Stimulated activated memory B cell treated with anti-CD40 and anti-IgM and Interleukin-4, amounts not matched to agents 10 μg/mL and 1 μg/mL and 100 μg/mL, for 72 hours (primary cell): ENCODE measurements around the gene DCLRE1B.

Experiments used
- ATAC-seq: fragments of 150-1000 bp; cut with Tn5 transposase; 2 replicates; pipeline ENCODE4 v1.10.0; 2021
- H3K27ac Mint-ChIP-seq: one replicate; pipeline ENCODE4 v1.8.0; 2022; ENCODE audit warnings: mild to moderate bottlenecking, mixed read lengths
- H3K27me3 Mint-ChIP-seq: one replicate; pipeline ENCODE4 v1.8.0; 2022; ENCODE audit warnings: mixed read lengths
- H3K36me3 Mint-ChIP-seq: one replicate; pipeline ENCODE4 v1.8.0; 2022; ENCODE audit warnings: mixed read lengths
- H3K4me1 Mint-ChIP-seq: one replicate; pipeline ENCODE4 v1.8.0; 2022; ENCODE audit warnings: mixed read lengths
- H3K4me3 Mint-ChIP-seq: one replicate; pipeline ENCODE4 v1.8.0; 2022; ENCODE audit warnings: mild to moderate bottlenecking, moderate library complexity, mixed read lengths
- H3K9me3 Mint-ChIP-seq: one replicate; pipeline ENCODE4 v1.8.0; 2022; ENCODE audit warnings: mixed read lengths

DCLRE1B gene

DNA sequence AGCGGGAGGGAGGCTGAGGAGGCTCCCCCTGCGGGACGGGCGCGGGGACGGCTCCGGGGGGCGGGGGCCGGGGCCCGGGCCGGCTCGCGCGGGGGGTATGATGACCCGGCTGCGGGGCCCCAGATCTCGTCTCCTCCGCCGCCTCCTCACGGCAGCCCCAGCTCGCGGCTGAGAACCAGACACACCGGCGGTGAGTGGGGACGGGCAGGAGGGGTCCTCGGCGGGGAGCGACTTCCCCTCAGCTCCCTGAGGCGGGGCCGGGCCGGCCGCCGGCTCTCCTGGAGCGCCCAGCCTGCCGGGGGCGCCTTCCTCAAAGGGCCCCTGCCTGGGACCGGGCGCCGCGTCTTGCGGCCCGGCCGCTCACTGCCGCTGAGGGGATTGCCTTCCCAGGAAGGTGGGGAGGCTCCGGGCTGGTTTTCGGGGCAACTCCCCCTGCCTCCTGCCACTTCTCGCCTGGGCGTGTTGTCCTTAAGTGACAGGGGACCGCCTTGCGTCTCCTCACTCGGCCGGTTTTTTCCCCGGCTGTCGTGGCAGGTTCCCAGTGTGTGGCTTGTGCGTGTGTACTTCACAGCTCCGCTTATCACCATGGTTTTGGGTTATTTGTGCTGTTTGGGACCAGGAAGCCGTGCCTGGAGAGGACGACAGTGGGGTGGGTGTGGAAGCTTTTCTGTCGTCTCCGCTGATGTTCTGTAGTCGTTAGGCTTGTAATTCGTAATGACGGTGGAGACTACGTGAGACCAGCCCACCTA, 24.8 kb downstream of the DCLRE1B start:
- Mint-ChIP-seq H3K27ac (peak overlapping the region; percentile 94), H3K36me3 (peaks cover 11% of the 10 kb centered on the region), H3K4me1 (peaks cover 55% of the 10 kb centered on the region), H3K27me3 (no peaks in the 10 kb centered on the region), H3K9me3 (no peaks in the 10 kb centered on the region), H3K4me3 (peak overlapping the region; percentile 88)
- ATAC-seq, result peak; percentile 78

GRCh38 chr1:113930499-113931161, 25.5 kb downstream of the DCLRE1B start:
- ATAC-seq, result peak; percentile 20
- H3K4me1 Mint-ChIP-seq, result peaks cover 55% of the 10 kb centered on the region
- no peaks in the 10 kb centered on the region for H3K27me3 Mint-ChIP-seq
- peaks cover 11% of the 10 kb centered on the region for H3K36me3 Mint-ChIP-seq
- peak overlapping the region; percentile 94 for H3K27ac Mint-ChIP-seq
- peak overlapping the region; percentile 88 for H3K4me3 Mint-ChIP-seq
- no peaks in the 10 kb centered on the region for H3K9me3 Mint-ChIP-seq

DNA sequence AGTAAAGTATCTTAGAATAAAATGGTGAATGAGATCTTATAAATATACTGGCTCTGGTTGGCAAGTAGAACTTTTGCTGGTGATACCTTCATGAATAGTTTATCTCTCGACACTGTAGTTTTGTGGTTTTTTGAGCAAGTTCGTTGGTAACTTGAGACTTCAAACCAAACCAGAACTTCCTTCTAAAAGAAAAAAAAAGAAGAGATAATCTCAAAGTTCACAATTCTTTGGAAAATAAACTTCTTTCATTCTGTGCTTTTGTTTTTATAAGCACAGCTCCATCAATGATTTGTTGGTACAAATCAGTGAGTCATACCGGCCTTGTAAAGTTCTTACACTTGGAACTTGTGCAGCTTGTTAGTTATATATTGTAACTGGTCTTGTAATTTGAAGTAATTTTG, 26.3 kb downstream of the DCLRE1B start:
- Mint-ChIP-seq H3K9me3 (no peaks in the 10 kb centered on the region), H3K36me3 (peaks cover 11% of the 10 kb centered on the region), H3K27me3 (no peaks in the 10 kb centered on the region), H3K4me1 (peaks cover 55% of the 10 kb centered on the region), H3K27ac (peak overlapping the region; percentile 94), H3K4me3 (peak overlapping the region; percentile 88)
- ATAC-seq, result no peak

DNA sequence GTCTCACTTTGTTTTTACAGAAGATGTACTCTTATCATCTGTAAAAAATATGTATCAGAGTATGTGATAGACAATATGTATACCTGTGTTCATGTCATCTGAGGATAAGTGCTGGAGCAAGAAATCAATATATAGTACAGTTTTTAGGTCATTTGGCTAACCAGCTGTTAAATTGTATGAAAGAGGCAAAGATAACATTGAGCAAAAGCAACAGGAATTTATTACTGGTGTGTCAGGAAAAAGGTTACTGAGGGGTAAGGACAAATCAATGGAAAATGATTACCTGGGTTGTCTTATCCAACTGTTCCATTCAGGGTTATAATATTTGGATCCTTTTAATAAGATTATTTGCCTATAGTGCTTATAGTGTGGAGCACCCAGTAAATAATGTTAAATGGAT, 28.9 kb downstream of the DCLRE1B start:
- peaks cover 11% of the 10 kb centered on the region for H3K36me3 Mint-ChIP-seq
- no peak overlapping the region for H3K27ac Mint-ChIP-seq
- H3K4me3 Mint-ChIP-seq, result no peak overlapping the region
- no peaks in the 10 kb centered on the region for H3K27me3 Mint-ChIP-seq
- ATAC-seq, result no peak
- H3K4me1 Mint-ChIP-seq, result peaks cover 63% of the 10 kb centered on the region
- H3K9me3 Mint-ChIP-seq, result no peaks in the 10 kb centered on the region

- no peaks in the 10 kb centered on the region for H3K27me3 Mint-ChIP-seq
- ATAC-seq, result no peak
- no peaks in the 10 kb centered on the region for H3K9me3 Mint-ChIP-seq
- peaks cover 11% of the 10 kb centered on the region for H3K36me3 Mint-ChIP-seq
- no peak overlapping the region for H3K27ac Mint-ChIP-seq
- no peak overlapping the region for H3K4me3 Mint-ChIP-seq
- peaks cover 68% of the 10 kb centered on the region for H3K4me1 Mint-ChIP-seq
Measured at GRCh38 chr1:113934511-113935055, 29.5 kb downstream of the DCLRE1B start.

DNA sequence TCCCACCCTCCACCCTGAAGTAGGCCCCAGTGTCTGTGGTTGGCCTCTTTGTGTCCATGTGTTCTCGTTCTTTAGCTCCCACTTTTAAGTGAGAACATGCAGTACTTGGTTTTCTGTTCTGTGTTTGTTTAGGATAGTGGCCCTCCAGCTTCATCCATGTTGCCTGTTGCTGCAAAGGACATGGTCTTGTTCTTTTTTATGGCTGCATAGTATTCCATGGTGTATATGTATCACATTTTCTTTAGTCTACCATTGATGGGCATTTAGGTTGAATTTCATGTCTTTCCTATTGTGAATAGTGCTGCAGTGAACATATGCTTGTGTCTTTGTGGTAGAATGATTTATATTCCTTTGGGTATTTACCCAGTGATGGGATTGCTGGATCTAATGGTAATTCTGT, 30.1 kb downstream of the DCLRE1B start:
- H3K27ac Mint-ChIP-seq, result no peak overlapping the region

GRCh38 chr1:113935970-113936369, 30.8 kb downstream of the DCLRE1B start:
- no peaks in the 10 kb centered on the region for H3K9me3 Mint-ChIP-seq
- H3K4me1 Mint-ChIP-seq, result peaks cover 73% of the 10 kb centered on the region
- H3K27me3 Mint-ChIP-seq, result no peaks in the 10 kb centered on the region
- H3K27ac Mint-ChIP-seq, result no peak overlapping the region
- H3K36me3 Mint-ChIP-seq, result peaks cover 19% of the 10 kb centered on the region
- H3K4me3 Mint-ChIP-seq, result no peak overlapping the region
- ATAC-seq, result no peak

More for the DNA sequence above, 30.1 kb downstream of the DCLRE1B start:
- H3K4me1 Mint-ChIP-seq, result peaks cover 73% of the 10 kb centered on the region
- H3K9me3 Mint-ChIP-seq, result no peaks in the 10 kb centered on the region
- peaks cover 11% of the 10 kb centered on the region for H3K36me3 Mint-ChIP-seq
- H3K27me3 Mint-ChIP-seq, result no peaks in the 10 kb centered on the region
- no peak for ATAC-seq
- H3K4me3 Mint-ChIP-seq, result no peak overlapping the region

GRCh38 chr1:113937146-113937545, 32.0 kb downstream of the DCLRE1B start:
- H3K4me1 Mint-ChIP-seq, result peaks cover 63% of the 10 kb centered on the region
- no peaks in the 10 kb centered on the region for H3K27me3 Mint-ChIP-seq
- H3K9me3 Mint-ChIP-seq, result no peaks in the 10 kb centered on the region
- H3K27ac Mint-ChIP-seq, result peak overlapping the region; percentile 41
- ATAC-seq, result no peak
- no peak overlapping the region for H3K4me3 Mint-ChIP-seq
- peaks cover 19% of the 10 kb centered on the region for H3K36me3 Mint-ChIP-seq

DNA sequence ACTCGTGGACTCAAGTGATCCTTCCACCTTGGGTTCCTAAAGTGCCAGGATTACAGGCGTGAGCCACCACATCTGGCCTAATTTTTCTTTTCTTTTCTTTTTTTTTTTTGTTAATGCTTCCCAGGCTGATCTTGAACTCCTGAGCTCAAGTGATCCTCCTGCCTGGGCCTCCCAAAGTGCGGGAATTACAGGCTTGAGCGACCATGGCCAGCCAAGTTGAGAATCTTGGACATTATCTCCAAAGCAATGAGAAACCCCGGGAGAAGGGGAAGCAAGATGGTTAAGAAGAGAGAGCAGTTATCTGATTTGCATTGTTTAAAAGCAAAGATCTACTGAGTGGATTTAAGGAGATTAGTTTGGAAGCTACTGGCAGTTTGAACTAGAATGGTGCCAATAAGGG, 33.1 kb downstream of the DCLRE1B start:
- Mint-ChIP-seq H3K9me3 (peaks cover 2% of the 10 kb centered on the region), H3K4me1 (peaks cover 56% of the 10 kb centered on the region), H3K27me3 (no peaks in the 10 kb centered on the region), H3K4me3 (no peak overlapping the region), H3K36me3 (peaks cover 18% of the 10 kb centered on the region), H3K27ac (peak overlapping the region; percentile 41)
- ATAC-seq, result no peak

GRCh38 chr1:113940365-113941244, 35.5 kb downstream of the DCLRE1B start:
- H3K27me3 Mint-ChIP-seq, result no peaks in the 10 kb centered on the region
- peak; percentile 70 for ATAC-seq
- H3K27ac Mint-ChIP-seq, result peak overlapping the region; percentile 41
- H3K36me3 Mint-ChIP-seq, result peaks cover 28% of the 10 kb centered on the region
- H3K9me3 Mint-ChIP-seq, result peaks cover 8% of the 10 kb centered on the region
- peaks cover 57% of the 10 kb centered on the region for H3K4me1 Mint-ChIP-seq
- no peak overlapping the region for H3K4me3 Mint-ChIP-seq

- H3K4me1 Mint-ChIP-seq, result peaks cover 63% of the 10 kb centered on the region
- H3K36me3 Mint-ChIP-seq, result peaks cover 29% of the 10 kb centered on the region
- H3K9me3 Mint-ChIP-seq, result peaks cover 8% of the 10 kb centered on the region
- H3K27ac Mint-ChIP-seq, result no peak overlapping the region
- no peaks in the 10 kb centered on the region for H3K27me3 Mint-ChIP-seq
- no peak overlapping the region for H3K4me3 Mint-ChIP-seq
- no peak for ATAC-seq
Measured at GRCh38 chr1:113941245-113941559, 36.1 kb downstream of the DCLRE1B start.

DNA sequence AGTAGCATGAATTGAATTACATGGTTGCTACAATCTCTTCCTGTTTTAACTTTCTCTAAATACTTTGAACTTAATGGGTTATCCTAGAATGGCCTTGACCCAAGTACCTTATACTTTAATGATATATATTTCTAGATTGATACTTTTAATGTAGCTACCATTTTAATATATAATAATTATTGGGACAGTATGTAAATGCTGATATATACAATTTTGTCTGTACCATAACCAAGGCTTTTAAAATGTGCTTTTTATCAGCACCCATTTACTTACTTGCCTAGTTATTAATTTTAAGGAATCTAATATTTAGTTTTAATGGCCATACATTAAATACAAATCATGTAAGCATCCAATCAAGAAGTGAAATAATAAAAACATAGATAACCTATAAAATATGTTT, 37.4 kb downstream of the DCLRE1B start:
- H3K9me3 Mint-ChIP-seq, result peaks cover 8% of the 10 kb centered on the region
- no peak overlapping the region for H3K27ac Mint-ChIP-seq
- H3K4me3 Mint-ChIP-seq, result no peak overlapping the region
- H3K36me3 Mint-ChIP-seq, result peaks cover 29% of the 10 kb centered on the region
- peaks cover 70% of the 10 kb centered on the region for H3K4me1 Mint-ChIP-seq
- no peak for ATAC-seq
- no peaks in the 10 kb centered on the region for H3K27me3 Mint-ChIP-seq

DNA sequence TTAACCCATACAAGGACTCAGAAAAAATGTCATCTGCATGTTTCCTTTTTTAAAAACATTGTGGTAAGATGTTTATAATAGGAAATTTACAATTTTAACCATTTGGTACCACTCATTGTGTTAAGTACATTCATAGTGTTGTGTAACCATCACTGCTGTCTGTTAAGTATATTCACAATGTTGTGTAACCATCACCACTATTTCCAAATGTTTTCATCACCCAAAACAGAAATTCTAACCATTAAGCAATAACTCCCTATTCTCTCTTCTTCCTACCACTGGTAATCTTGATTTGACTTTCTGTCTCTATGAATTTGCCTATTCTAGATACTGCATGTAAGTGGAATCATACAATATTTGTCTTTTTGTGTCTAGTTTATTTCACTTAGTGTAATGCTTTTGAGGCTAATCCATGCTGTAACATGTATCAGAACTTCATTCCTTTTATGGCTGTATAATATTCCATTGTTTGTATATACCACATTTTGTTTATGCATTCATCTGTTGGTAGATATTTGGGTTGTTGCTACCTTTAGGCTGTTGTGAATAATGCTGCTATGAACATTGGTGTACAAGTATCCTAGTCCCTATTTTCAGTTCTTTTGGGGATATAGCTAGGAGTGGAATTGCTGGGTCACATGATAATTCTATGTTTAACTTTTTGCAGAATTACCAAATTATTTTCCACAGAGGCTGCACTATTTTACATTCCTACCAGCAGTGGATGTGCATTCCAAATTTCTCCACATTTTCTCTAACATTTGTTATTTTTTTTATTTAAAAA, 38.1 kb downstream of the DCLRE1B start:
- Mint-ChIP-seq H3K27ac (no peak overlapping the region), H3K9me3 (peaks cover 8% of the 10 kb centered on the region)

DNA sequence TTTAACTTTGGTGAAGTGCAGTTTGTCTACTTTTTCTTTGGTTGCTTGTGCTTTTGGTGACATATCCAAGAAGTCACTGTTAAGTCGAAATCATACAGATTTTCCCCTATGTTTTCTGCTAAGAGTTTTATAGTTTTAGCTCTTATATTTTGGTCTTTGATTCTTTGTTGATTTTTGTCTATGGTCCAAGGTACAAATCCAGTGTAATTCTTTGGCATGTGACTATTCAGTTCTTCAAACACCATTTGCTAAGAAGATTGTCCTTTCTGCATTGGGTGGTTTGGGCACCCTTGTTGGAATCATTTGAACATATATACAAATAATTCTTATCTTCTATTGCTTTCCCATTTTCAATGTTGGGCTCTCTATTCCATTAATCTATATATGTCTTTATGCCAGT, 40.2 kb downstream of the DCLRE1B start:
- Mint-ChIP-seq H3K27me3 (no peaks in the 10 kb centered on the region), H3K9me3 (peaks cover 8% of the 10 kb centered on the region), H3K36me3 (peaks cover 26% of the 10 kb centered on the region), H3K4me1 (peaks cover 46% of the 10 kb centered on the region), H3K27ac (no peak overlapping the region), H3K4me3 (no peak overlapping the region)
- no peak for ATAC-seq

More for the DNA sequence above, 38.1 kb downstream of the DCLRE1B start:
- H3K36me3 Mint-ChIP-seq, result peaks cover 29% of the 10 kb centered on the region
- no peaks in the 10 kb centered on the region for H3K27me3 Mint-ChIP-seq
- H3K4me3 Mint-ChIP-seq, result no peak overlapping the region
- no peak for ATAC-seq
- H3K4me1 Mint-ChIP-seq, result peaks cover 67% of the 10 kb centered on the region
